ENCODE results near the gene IRF5. TPM values are rescaled to one million over a fixed set of nuclear protein-coding genes. Genes with fewer than 3 reads are reported as not detected.

The IRF5 gene
- total RNA-seq, 2 donors from 2014 or later: 6.6 to 8.5 TPM

- DNase-seq (no peak), ATAC-seq (no peak)
- intact Hi-C loops (cut with DNase I, micrococcal nuclease): no loop called here
These were observed 10.1 kb downstream of the IRF5 start for GRCh38 chr7:128947854-128948253.

GRCh38 chr7:128948312-128948973 lies 10.7 kb downstream of the IRF5 start:
- intact Hi-C loops (cut with DNase I, micrococcal nuclease): no loop called here
- ATAC-seq: peak; percentile 13
- DNase-seq: no peak

GRCh38 chr7:128948976-128949760 lies 11.4 kb downstream of the IRF5 start:
- intact Hi-C loops (cut with DNase I, micrococcal nuclease): no loop called here
- DNase-seq: no peak
- ATAC-seq: peak; percentile 12

GRCh38 chr7:128951296-128951695 lies 13.6 kb downstream of the IRF5 start:
- intact Hi-C loops (cut with DNase I, micrococcal nuclease): no loop called here
- DNase-seq (no peak), ATAC-seq (no peak)

GRCh38 chr7:128954150-128954549 lies 16.4 kb downstream of the IRF5 start:
- ATAC-seq (no peak), DNase-seq (no peak)
- intact Hi-C loops (cut with DNase I, micrococcal nuclease): no loop called here

- DNase-seq (no peak), ATAC-seq (no peak)
- intact Hi-C loops (cut with DNase I, micrococcal nuclease): no loop called here
These were observed 17.4 kb downstream of the IRF5 start for GRCh38 chr7:128954830-128955802.

- DNase-seq (no peak), ATAC-seq (no peak)
- intact Hi-C loops (cut with DNase I, micrococcal nuclease): no loop called here
These were observed 18.3 kb downstream of the IRF5 start for GRCh38 chr7:128955981-128956380.

- no peak for DNase-seq
- intact Hi-C loops (cut with DNase I, micrococcal nuclease): no loop called here
These were observed 21.6 kb downstream of the IRF5 start for GRCh38 chr7:128959296-128959695.

GRCh38 chr7:128961030-128961659 lies 23.4 kb downstream of the IRF5 start:
- intact Hi-C loops (cut with DNase I, micrococcal nuclease): no loop called here
- ATAC-seq (no peak), DNase-seq (no peak)

More at GRCh38 chr7:128959296-128959695, 21.6 kb downstream of the IRF5 start:
- no peak for ATAC-seq

- intact Hi-C loops (cut with DNase I, micrococcal nuclease): no loop called here
- no peak for DNase-seq
These were observed 25.2 kb downstream of the IRF5 start for GRCh38 chr7:128962899-128963298.

GRCh38 chr7:128963327-128963757 lies 25.6 kb downstream of the IRF5 start:
- intact Hi-C loops (cut with DNase I, micrococcal nuclease): no loop called here
- ATAC-seq: no peak
- DNase-seq: no peak

More at GRCh38 chr7:128962899-128963298, 25.2 kb downstream of the IRF5 start:
- ATAC-seq: no peak

- DNase-seq (no peak), ATAC-seq (no peak)
- intact Hi-C loops (cut with DNase I, micrococcal nuclease): no loop called here
These were observed 30.9 kb downstream of the IRF5 start for GRCh38 chr7:128968624-128969023.

- intact Hi-C loops (cut with DNase I, micrococcal nuclease): no loop called here
- ATAC-seq: no peak
- no peak for DNase-seq
These were observed 36.7 kb downstream of the IRF5 start for GRCh38 chr7:128974241-128974934.

GRCh38 chr7:128982105-128982504 lies 44.4 kb downstream of the IRF5 start:
- ATAC-seq (no peak), DNase-seq (no peak)
- intact Hi-C loops (cut with DNase I, micrococcal nuclease): no loop called here

- DNase-seq (no peak), ATAC-seq (no peak)
- intact Hi-C loops (cut with DNase I, micrococcal nuclease): no loop called here
These were observed 47.9 kb downstream of the IRF5 start for GRCh38 chr7:128985660-128986059.

- DNase-seq: no peak
- ATAC-seq: no peak
- intact Hi-C loops (cut with DNase I, micrococcal nuclease): no loop called here
These were observed 48.9 kb downstream of the IRF5 start for GRCh38 chr7:128986609-128987008.

GRCh38 chr7:128988372-128988771 lies 50.6 kb downstream of the IRF5 start:
- intact Hi-C loops (cut with DNase I, micrococcal nuclease): no loop called here
- ATAC-seq (no peak), DNase-seq (no peak)

GRCh38 chr7:128989961-128990360 lies 52.2 kb downstream of the IRF5 start:
- DNase-seq (no peak), ATAC-seq (no peak)
- intact Hi-C loops (cut with DNase I, micrococcal nuclease): no loop called here
